Stomach (tissue), 19 donors: ENCODE data around the gene HASPIN. TPM values are rescaled to one million over a fixed set of nuclear protein-coding genes. Genes with fewer than 3 reads are reported as not detected.

ENCODE experiments used
- DNase-seq, 2 donors: peaks; one replicate each; pipeline versions ENCODE4 v3.0.0 to v3.0.0-alpha.2; 2013 to 2019
- H3K27ac ChIP-seq, 5 donors: fragments of 200-600 bp in 4 of 5; sonication (generic) in 4 of 5; one replicate each; pipeline ENCODE4 v1.5.1; 2013 to 2019; ENCODE audit warnings: mild to moderate bottlenecking in 1 of 5, moderate library complexity in 1 of 5
- H3K27me3 ChIP-seq, 3 donors: fragments of 200-600 bp; sonication (generic); one replicate each; pipeline ENCODE4 v1.5.1; 2017 to 2019; ENCODE audit warnings: mixed run types in 1 of 3
- H3K36me3 ChIP-seq, 4 donors: fragments of 200-600 bp; sonication (generic); 1 replicate in 3 of 4; 2 replicates in 1 of 4; pipeline ENCODE4 v1.5.1; 2016 to 2019
- H3K4me1 ChIP-seq, 4 donors: fragments of 200-600 bp; sonication (generic); one replicate each; pipeline ENCODE4 v1.5.1; 2016 to 2019
- H3K4me3 ChIP-seq, 4 donors: fragments of 200-600 bp; sonication (generic) in 3 of 4; one replicate each; pipeline ENCODE4 v1.5.1; 2016 to 2019; ENCODE audit warnings: mild to moderate bottlenecking in 1 of 4
- H3K9me3 ChIP-seq, 4 donors: fragments of 200-600 bp; sonication (generic); one replicate each; pipeline ENCODE4 v1.5.1; 2016 to 2019
- CTCF ChIP-seq, 7 experiments: fragments of 450-650 bp in 4 of 7; fragments of 200-600 bp in 3 of 7; sonication (generic) in 3 of 7; IDR thresholded peaks; one replicate each; pipeline ENCODE4 v1.5.1; 2016 to 2019; ENCODE audit warnings: antibody characterized with exemption in 7 of 7, control low read depth in 2 of 7, mild to moderate bottlenecking in 1 of 7
- EP300 ChIP-seq: sonication (generic); formaldehyde crosslinking; IDR thresholded peaks from one replicate; pipeline ENCODE4 v1.6.1; 2017; ENCODE audit warnings: antibody characterized with exemption
- POLR2A ChIP-seq, 4 donors: fragments of 450-650 bp; IDR thresholded peaks; one replicate each; pipeline ENCODE4 v1.6.1; 2016; ENCODE audit warnings: antibody characterized with exemption in 4 of 4, control low read depth in 2 of 4, mild to moderate bottlenecking in 1 of 4, moderate library complexity in 1 of 4
- POLR2AphosphoS5 ChIP-seq, 3 donors: sonication (generic); formaldehyde crosslinking; IDR thresholded peaks; one replicate each; pipeline ENCODE4 v1.6.1; 2016; ENCODE audit warnings: antibody characterized with exemption in 3 of 3
- WGBS, 5 donors: extraction: QIAGEN DNeasy Blood & Tissue Kit in 3 of 5; methylation state at CpG; one replicate each; pipeline versions ENCODE4 v1.1.5 to v1.1.7; 2013 to 2018; 5-methylcytosine and 5-hydroxymethylcytosine counted together
- intact Hi-C: fragments of 100-400 bp; cut with DNase I; formaldehyde crosslinking; loops from one replicate; pipeline ENCODE4 v1.15.1; 2023; ENCODE audit warnings: low total_unique reads
- long read RNA-seq, 10 donors: transcript quantifications; one replicate each; lab custom pipeline, GENCODE V29; 2026
- polyA plus RNA-seq, 3 donors: library from polyadenylated mRNA; stranded (reverse); fragments of 200-250 nt; gene quantifications; one replicate each; pipeline ENCODE4 v1.2.3, GENCODE V29; 2013
- total RNA-seq, 5 donors: library from RNA; depleted of rRNA; stranded (reverse); fragments of >200 nt; gene quantifications; one replicate each; pipeline versions ENCODE4 v1.1.0 to v1.2.3, GENCODE V29; 2014 to 2016
- donor health status: healthy with polysubstance abuse.
- donor health status: Bipolar disorder and iron deficiency.
- donor health status: healthy.

The HASPIN gene
- under 1 TPM in 3 of 5 donors, not detected in 2; 0.55 to 0.89 (median 0.87) TPM for total RNA-seq
- under 1 TPM in 2 of 3 donors, not detected in 1; 0.30 to 0.68 TPM for polyA plus RNA-seq
- long read RNA-seq, donor 1, partial matches to known transcripts, result 0 of 1 reads
- long read RNA-seq, donor 1, other reads (novel, unspliced or antisense), result 0 of 1 reads
- long read RNA-seq, donor 2, result 0 reads
- long read RNA-seq, donor 3, result 0 reads
- long read RNA-seq, donor 4, result 0 reads
- long read RNA-seq, donor 5, result 0 reads
- long read RNA-seq, donor 6, partial matches to known transcripts, result 0 of 2 reads
- long read RNA-seq, donor 6, other reads (novel, unspliced or antisense), result 0 of 2 reads
- long read RNA-seq, donor 7, result 0 reads
- long read RNA-seq, donor 8, result 0 reads
- long read RNA-seq, donor 9, partial matches to known transcripts, result 0 of 2 reads
- long read RNA-seq, donor 9, other reads (novel, unspliced or antisense), result 0 of 2 reads
- long read RNA-seq, donor 10, partial matches to known transcripts, result 0 of 1 reads
- long read RNA-seq, donor 10, other reads (novel, unspliced or antisense), result 0 of 1 reads

GRCh38 chr17:3723556-3724377 is at the start of gene HASPIN:
Gene HASPIN (plus strand): TSS chr17:3723903. CDS start chr17:3723936, 33 bp downstream.
- peaks cover 25 to 56% (median 42%) of the 10 kb centered on the region in 4 donors for H3K4me1 ChIP-seq
- peak within 1 kb of the TSS; percentile 74 to 97 (median 88) for H3K4me3 ChIP-seq
- TF ChIP-seq POLR2A (IDR thresholded peaks at IDR 0.05) (no peak), POLR2AphosphoS5 (IDR thresholded peaks at IDR 0.05) (peak; percentile 66 to 92 (median 74)), CTCF (IDR thresholded peaks at IDR 0.05) (peak in 2 of 7 experiments; percentile 20 to 43), EP300 (no peak)
- DNase-seq, result peak; percentile 93 to 97
- intact Hi-C loops, result no loop called here
- WGBS, 5 donors, result 0 to 1% (median 1%) methylated on average over 18 to 98 of the region's 98 CpGs
- no peaks in the 10 kb centered on the region for H3K27me3 ChIP-seq
- no peaks in the 10 kb centered on the region for H3K9me3 ChIP-seq
- H3K36me3 ChIP-seq, result peaks cover 7 to 33% (median 17%) of the 10 kb centered on the region in 4 donors
- H3K27ac ChIP-seq, result peak within 1 kb of the TSS; percentile 83 to 94 (median 92)

DNA sequence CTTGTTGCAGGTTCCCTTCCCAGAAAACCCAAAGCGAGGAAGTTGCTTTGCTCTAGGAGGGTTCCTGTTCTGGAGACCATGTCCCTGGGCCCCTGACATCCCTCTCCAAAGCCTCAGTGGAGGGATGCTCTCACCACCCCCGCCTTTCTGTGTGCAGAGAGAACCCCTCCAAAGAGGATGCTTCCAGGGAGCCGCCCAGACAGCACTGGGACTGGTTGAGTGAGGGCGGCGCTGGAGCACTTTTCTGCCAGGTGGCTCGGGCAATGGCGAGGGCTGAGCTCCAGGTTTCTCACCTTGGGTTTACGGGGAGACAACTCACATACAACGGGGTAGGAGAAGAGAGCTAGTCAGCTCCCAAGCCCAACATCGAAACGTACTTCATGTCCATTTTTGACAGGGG is 47.8 kb upstream of the HASPIN start:
- intact Hi-C loops, result no loop called here
- Histone ChIP-seq H3K27ac (no peak overlapping the region), H3K27me3 (peaks cover 0 to under 1% (median 0%) of the 10 kb centered on the region in 3 donors), H3K4me3 (no peak overlapping the region), H3K36me3 (peaks cover 0 to 12% (median 5%) of the 10 kb centered on the region in 4 donors), H3K9me3 (no peaks in the 10 kb centered on the region), H3K4me1 (peaks cover 0 to 14% (median 4%) of the 10 kb centered on the region in 4 donors)
- WGBS, 5 donors, result 81 to 85% (median 83%) methylated on average over 6 to 11 of the region's 11 CpGs
- no peak for DNase-seq
- TF ChIP-seq POLR2A (IDR thresholded peaks at IDR 0.05) (no peak), EP300 (no peak), CTCF (IDR thresholded peaks at IDR 0.05) (no peak)

- Histone ChIP-seq H3K4me1 (peaks cover 0 to 19% (median 8%) of the 10 kb centered on the region in 4 donors), H3K9me3 (no peaks in the 10 kb centered on the region), H3K4me3 (no peak overlapping the region), H3K36me3 (no peaks in the 10 kb centered on the region), H3K27ac (no peak overlapping the region), H3K27me3 (peaks cover 0 to 24% (median 0%) of the 10 kb centered on the region in 3 donors)
- WGBS, 5 donors, result 52 to 63% (median 55%) methylated on average over 10 to 16 of the region's 16 CpGs
- TF ChIP-seq POLR2A (IDR thresholded peaks at IDR 0.05), result no peak
- no peak for TF ChIP-seq POLR2AphosphoS5 (IDR thresholded peaks at IDR 0.05)
- no peak for TF ChIP-seq EP300
- no peak for TF ChIP-seq CTCF (IDR thresholded peaks at IDR 0.05)
- DNase-seq, result no peak
- intact Hi-C loops, result no loop called here
Observed at GRCh38 chr17:3678095-3678820, 45.4 kb upstream of the HASPIN start.
